Left renal cortex interstitium (tissue), 4 donors: ENCODE results near the gene H2BW1. TPM values are rescaled to one million over a fixed set of nuclear protein-coding genes. Genes with fewer than 3 reads are reported as not detected.
"Not testable (repeated sequence)": the region's sequence is repeated elsewhere in the genome, so short reads cannot be mapped to it uniquely, and the experiment has no call there.

Experiments used
- DNase-seq, 4 donors: peaks; one replicate each; pipeline ENCODE4 v3.0.0-alpha.2; 2013; ENCODE audit warnings: low read depth in 4 of 4, low spot score in 2 of 4, missing footprints in 1 of 4
- polyA plus RNA-seq, 4 donors: library from polyadenylated mRNA; unstranded; fragments of 120-200 nt; gene quantifications; one replicate each; pipeline ENCODE4 v1.2.1, GENCODE V29; 2013; ENCODE audit not compliant: insufficient read length in 4 of 4

The H2BW1 gene, protein sequence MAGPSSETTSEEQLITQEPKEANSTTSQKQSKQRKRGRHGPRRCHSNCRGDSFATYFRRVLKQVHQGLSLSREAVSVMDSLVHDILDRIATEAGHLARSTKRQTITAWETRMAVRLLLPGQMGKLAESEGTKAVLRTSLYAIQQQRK
- polyA plus RNA-seq: under 1 TPM in 1 of 4 donors, not detected in 3; 0.11 TPM

DNA sequence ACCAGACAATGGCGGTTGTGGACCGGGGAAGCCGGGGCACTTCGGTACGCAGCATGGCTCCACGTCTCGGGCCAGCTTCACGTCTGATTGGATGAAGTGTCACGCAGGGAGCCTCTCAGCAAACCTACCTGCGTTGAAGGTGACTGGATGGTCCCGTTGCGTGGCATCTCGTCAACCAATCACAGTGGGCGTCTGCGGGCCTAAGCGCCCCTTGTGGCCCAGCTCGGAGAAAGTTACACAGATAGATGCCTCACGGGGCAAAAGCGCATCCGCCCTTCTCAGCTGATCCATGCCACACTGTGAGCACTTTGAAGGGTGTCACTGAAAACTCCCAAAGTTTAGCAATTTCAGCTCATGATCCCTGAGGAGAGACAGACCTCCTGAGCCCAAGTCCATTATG lies at the start of gene H2BW1:
Gene H2BW1 (minus strand): TSS at position 103 of the 400 bp plus-strand sequence. CDS start 132 bp downstream, outside the sequence.
- DNase-seq: no peak

DNA sequence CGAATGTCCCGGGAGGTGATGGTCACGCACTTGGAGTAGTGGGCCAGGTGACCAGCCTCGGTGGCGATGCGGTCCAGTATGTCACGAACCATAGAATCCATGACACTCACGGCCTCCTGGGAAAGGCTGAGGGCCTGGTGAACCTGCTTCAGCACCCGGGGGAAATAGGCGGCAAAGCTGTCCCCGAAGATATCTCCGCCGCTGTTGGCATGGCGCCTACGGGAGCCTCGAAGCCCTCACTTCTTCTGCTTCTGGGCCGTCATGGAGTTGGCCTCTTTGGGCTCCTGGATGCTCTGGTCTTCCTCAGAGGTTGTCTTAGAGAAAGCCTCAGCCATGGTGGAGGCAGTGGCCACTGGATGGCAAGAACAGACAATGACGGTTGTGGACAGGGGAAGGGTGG lies 49.1 kb upstream of the H2BW1 start:
- DNase-seq: not testable (repeated sequence)

DNA sequence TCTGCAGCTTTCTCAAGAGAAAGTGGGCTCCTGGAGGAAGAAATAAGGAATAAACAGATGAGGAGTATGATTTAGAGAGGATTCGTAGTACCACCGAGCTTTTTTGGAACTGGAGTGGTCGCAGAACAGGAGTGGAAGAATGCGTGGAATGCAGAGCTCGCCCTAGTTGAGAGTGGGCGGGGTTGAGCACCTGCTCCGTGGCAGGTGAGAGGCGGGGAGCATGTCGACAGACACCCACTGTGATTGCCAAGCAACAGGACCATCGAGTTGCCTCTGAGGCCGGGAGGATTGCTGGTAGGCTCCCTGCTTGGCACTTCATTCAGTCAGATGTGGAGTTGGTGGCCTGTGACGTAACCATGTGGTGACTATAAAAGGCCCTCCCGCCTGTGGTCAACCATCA lies 41.4 kb upstream of the H2BW1 start:
- DNase-seq: not testable (repeated sequence)

DNA sequence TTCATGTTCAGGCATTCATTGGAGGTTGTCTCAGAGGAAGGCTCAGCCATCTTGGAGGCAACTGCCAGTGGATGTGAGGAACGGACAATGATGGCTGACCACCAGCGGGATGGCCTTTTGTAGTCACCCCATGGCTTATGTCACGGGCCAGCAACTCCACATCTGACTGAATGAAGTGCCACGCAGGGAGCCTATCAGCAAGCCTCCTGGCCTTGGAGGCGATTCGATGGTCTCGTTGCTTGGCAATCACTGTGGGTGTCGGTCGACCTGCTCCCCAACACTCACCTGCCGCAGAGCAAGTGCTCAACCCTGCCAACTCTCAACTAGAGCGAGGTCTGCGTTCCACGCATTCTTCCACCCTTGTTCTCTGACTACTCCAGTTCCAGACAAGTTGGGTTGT lies 33.7 kb upstream of the H2BW1 start:
- DNase-seq: no peak

DNA sequence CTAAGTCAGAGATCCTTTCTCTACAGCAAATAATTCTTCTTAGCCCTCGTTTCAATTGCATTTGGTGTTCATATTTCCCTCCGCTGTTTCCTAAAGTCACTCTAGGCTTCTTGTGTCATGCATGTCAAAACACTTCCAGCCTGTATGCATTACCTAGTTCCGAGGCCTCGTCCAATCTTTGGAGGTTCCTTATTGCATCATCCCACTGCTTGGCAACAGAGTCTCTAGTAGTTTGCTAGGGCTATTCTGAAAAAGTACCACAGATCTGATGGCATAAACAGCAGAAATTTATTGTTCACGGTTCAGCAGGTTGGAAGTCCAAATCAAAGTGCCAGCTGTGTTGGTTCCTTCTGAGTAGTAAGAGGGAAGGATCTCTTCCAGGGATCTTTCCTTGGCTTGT lies 32.1 kb upstream of the H2BW1 start:
- no peak for DNase-seq

DNA sequence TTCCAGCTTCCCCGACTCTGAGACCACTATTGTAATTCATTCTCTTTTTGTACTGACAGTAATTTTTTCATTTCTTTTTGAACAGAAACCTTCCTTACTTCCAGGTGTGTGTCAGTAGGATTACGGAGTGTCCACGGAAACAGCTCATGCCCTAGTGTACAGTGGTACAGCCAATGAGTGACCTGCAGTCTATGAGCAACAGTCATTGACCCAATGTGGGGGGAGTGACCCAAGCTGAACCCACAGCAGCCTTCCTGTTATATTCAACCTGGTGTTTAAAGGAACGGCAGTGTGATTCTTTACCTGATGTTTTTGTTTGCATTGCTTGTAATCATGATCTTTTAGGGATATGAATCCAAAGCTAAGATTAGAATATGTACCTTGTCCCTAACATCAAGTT lies 27.5 kb upstream of the H2BW1 start:
- DNase-seq: no peak

DNA sequence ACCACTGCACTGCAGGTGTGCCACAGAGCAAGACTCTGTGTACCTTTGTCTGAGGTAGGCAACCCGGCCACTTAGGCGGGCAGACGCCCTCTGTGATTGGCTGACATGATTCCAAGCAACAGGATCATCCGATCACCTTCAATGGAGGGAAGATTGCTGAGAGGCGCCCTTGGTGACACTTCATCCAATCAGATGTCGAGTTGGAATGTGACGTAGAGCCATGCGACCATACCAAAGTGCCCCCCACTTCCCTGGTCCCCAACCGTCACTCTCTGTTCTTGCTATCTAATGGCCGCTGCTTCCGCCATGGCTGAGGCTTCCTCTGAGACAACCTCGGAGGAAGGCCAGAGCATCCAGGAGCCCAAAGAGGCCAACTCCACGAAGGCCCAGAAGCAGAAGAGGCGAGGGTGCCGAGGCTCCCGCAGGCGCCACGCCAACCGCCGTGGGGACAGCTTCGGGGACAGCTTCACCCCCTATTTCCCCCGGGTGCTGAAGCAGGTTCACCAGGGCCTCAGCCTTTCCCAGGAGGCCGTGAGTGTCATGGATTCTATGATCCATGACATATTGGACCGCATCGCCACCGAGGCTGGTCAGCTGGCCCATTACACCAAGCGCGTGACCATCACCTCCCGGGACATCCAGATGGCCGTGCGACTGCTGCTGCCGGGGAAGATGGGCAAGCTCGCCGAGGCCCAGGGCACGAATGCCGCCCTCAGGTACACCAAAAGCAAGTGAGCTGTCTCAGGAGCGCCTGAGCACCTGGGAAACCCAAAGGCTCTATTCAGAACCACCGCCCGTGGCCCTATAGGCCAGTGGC lies 26.4 kb upstream of the H2BW1 start, which contains the start of gene H2BW2:
Gene H2BW2 (plus strand): TSS at position 268 of the 817 bp plus-strand sequence. CDS start 39 bp downstream, at position 307.
- no peak for DNase-seq

DNA sequence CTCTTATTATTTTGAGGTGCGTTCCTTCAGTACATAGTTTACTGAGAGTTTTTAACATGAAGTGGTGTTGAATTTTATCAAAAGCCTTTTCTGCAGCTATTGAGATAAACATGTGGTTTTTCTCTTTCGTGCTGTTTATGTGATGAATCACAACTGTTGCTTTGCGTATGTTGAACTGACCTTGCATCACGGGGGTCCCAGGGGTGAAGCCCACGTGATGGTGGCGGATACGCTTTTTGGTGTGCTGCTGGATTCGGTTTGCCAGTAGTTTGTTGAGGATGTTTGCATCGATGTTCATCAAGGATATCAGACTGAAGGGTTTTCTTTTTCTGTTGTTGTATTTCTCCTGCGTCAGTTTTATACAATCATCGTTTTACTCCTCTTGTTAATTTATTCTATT lies 4.6 kb upstream of the H2BW1 start:
- DNase-seq: no peak

DNA sequence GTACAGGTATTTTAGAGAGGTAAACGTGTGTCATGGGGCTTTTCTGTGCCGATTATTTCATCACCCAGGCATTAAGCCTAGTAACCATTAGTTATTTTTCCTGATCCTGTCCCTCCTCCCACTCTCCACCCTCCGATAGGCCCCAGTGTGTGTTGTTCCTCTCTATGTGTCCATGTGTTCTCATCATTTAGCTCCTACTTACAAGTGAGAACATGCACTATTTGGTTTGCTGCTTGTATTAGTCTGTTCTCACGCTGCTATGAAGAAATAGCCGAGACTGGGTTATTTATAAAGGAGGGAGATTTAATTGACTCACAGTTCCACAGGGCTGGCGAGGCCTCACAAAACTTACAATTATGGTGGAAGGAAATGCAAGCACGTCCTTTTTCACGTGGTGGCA lies 2.1 kb upstream of the H2BW1 start:
- DNase-seq: not testable (repeated sequence)

DNA sequence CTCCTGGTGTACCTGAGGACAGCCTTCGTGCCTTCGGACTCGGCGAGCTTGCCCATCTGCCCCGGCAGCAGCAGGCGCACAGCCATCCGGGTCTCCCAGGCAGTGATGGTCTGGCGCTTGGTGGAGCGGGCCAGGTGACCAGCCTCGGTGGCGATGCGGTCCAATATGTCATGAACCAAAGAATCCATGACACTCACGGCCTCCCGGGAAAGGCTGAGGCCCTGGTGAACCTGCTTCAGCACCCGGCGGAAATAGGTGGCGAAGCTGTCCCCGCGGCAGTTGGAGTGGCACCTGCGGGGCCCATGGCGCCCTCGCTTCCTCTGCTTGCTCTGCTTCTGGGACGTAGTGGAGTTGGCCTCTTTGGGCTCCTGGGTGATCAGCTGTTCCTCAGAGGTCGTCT lies 350 bp downstream of the H2BW1 start:
- no peak for DNase-seq

DNA sequence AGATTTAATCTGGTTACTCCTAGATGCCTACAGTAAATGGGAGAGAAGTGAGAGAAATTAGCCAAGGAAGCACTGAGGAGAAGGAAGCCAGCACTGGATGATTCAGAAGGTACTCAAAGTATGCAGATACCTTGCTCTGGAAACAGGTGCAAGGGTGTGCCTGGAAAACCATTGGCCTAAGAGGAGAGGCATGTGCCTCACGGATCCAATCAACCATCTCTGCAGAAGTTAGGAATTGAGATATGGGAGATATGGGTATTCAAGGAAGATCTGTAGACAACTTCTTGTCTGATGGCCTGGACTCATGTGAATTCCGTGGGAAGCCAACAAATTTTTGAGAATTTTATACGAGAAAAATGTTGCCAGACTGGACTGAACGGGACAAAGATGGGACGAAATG lies 4.7 kb downstream of the H2BW1 start:
- no peak for DNase-seq

DNA sequence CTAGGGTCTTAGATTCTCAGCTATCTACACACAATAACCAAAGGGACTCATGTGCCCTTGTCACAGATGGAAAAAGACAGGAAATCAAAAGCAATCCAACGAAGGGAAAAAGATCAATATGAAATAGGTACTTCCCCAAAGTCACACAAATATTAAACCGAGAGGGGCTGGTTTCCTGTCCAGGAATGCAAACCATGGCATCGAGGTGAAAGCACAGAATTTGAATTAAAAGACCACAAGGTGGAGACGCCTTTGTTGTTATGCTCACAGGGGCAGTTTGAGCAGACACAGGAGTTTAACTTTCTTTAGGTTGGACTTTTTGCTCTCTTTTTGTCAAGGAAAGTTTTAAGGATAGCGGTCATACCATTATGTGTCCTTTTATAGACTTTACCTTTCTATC lies 14.3 kb downstream of the H2BW1 start:
- no peak for DNase-seq

DNA sequence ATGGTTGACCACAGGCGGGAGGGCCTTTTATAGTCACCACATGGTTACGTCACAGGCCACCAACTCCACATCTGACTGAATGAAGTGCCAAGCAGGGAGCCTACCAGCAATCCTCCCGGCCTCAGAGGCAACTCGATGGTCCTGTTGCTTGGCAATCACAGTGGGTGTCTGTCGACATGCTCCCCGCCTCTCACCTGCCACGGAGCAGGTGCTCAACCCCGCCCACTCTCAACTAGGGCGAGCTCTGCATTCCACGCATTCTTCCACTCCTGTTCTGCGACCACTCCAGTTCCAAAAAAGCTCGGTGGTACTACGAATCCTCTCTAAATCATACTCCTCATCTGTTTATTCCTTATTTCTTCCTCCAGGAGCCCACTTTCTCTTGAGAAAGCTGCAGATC lies 30.0 kb downstream of the H2BW1 start:
- DNase-seq: not testable (repeated sequence)

DNA sequence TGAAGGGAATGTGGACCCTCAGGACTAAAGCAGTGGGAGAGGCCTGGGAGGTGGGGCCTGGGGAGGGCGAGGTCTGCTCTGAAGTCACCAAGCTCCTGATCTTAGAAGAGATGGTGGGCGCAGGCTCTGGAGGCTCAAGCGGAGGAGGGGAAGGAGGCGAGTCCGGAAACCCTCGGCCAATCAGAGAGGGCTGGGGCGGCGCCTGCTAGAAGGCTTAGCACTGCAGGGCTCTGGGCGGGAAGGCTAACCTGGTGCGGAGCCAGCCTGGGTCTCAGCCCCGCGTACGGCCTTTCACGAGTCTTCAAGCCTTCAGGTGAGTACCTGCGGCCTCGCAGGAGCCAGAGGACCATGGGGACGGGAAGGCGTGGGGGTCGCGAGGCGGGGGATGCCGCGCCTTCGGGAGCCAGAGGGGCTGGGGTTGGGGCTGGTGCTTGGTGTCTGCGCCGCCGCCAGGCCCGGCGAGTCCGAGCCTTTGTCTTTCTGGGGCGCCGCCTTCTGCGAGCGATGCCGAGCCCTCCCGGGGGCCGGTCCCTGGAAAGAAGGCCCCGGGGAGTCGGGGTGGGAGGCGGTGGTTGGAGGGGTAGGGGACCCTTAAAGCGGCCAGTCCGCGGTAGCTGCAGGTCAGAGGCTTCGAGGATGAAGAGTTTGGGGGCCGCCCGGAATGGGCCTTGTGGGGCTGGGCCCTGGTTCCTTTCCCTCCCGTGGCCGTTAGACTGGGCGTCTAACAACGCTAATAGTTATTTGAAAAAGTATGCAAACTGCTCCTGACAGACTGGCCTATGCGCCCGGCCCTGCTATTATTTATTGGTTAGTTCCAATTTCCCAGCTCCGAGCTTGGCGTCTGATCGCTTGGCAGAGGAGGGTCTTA lies 50.9 kb downstream of the H2BW1 start, which contains the start of gene TMSB15B:
Gene TMSB15B (plus strand): TSS at position 217 of the 868 bp plus-strand sequence.
- not testable (repeated sequence) for DNase-seq

Other genes starting within 250 kb of the H2BW1 start
- 10 to 100 TPM in 1 of 4 donors, 1 to 10 TPM in 3; 5.0 to 11.8 (median 7.4) TPM for gene PLP1, start 236.9 kb downstream of the H2BW1 start, polyA plus RNA-seq
- 1 to 10 TPM; 2.4 to 2.9 (median 2.6) TPM for gene RAB9B, start 181.5 kb downstream of the H2BW1 start, polyA plus RNA-seq
- 10 to 100 TPM; 20.1 to 27.1 (median 25.4) TPM for gene TMSB15B, start 51.1 kb downstream of the H2BW1 start, polyA plus RNA-seq
- gene H2BW2, start 26.2 kb upstream of the H2BW1 start, polyA plus RNA-seq: 1 to 10 TPM in 2 of 4 donors, under 1 TPM in 2; 0.58 to 1.9 (median 1.0) TPM
- gene TMSB15C, start 62.5 kb upstream of the H2BW1 start, polyA plus RNA-seq: 10 to 100 TPM in 2 of 4 donors, 1 to 10 TPM in 2; 7.9 to 17.6 (median 13.0) TPM
- gene ZCCHC18, start 98.8 kb upstream of the H2BW1 start, polyA plus RNA-seq: 1 to 10 TPM; 4.1 to 6.4 (median 6.1) TPM
- 10 to 100 TPM in 2 of 4 donors, 1 to 10 TPM in 2; 6.1 to 16.3 (median 11.8) TPM for gene SLC25A53, start 143.3 kb upstream of the H2BW1 start, polyA plus RNA-seq
- 10 to 100 TPM; 33.9 to 48.4 (median 38.0) TPM for gene FAM199X, start 152.7 kb upstream of the H2BW1 start, polyA plus RNA-seq
- gene ESX1, start 241.2 kb upstream of the H2BW1 start, polyA plus RNA-seq: not detected